GM12892 (cell line): ENCODE measurements around the gene TRPC4.

Experiments used
- DNase-seq: peaks from one replicate; pipeline ENCODE4 v3.0.0; 2011; ENCODE audit not compliant: insufficient read length
- FAIRE-seq: peaks from 2 replicates; lab custom pipeline; 2011; peaks lifted over from hg19 to GRCh38; lab: Jason Lieb, UNC
- POLR2A ChIP-seq: IDR thresholded peaks from 2 replicates; pipeline ENCODE4 v1.6.1; 2011; ENCODE audit warnings: low read depth, low read length, control low read depth
- POLR2AphosphoS5 ChIP-seq: IDR thresholded peaks from 2 replicates; pipeline ENCODE4 v1.6.1; 2011; ENCODE audit warnings: low read depth, low read length, control low read depth
- TAF1 ChIP-seq: IDR thresholded peaks from 2 replicates; pipeline ENCODE4 v1.6.1; 2011; ENCODE audit warnings: low read depth, mild to moderate bottlenecking, control low read depth, low read length, borderline replicate concordance

TRPC4 gene

DNA sequence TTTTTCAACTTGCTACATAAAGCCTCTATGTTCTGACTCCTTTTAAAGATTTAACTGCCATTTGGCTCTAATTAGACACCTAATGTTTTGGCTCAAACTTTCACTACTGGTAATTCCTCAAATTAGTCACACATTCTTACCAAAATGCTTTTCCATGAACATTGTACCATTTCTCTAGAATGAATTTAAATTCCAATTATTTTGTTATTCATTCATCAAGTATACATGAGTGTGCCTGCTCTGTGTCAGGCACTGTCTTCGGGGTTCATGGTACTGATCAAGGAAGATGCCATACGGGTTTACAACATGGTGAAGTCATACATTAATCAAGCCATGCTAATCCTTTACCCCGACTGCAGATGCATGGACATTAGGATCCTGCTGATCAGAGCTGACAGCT, 201.9 kb downstream of the TRPC4 start:
- no peak for DNase-seq
- FAIRE-seq: no peak
- TF ChIP-seq POLR2A: no peak
- TF ChIP-seq TAF1: no peak

DNA sequence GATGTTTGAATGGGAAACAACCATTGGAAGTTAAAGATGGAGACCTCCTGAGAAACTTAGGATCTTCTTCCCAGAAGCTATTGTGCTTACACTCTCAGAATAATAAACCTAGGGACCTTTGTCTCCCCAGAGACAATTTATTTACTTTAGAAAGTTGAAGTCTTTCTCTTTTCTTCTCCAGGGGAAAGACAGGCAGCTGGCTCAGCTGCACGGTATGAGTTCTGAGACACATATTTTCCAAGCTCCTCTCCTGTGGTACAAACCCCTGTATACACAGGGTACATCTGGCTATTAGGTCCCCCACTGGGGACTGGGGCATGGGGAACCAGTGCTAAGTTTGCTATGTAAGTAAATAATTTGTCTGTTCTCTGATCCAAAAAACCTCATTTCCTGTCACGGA, 203.5 kb downstream of the TRPC4 start:
- TF ChIP-seq POLR2AphosphoS5: no peak
- no peak for TF ChIP-seq TAF1
- TF ChIP-seq POLR2A: no peak
- DNase-seq: no peak
- FAIRE-seq: no peak

DNA sequence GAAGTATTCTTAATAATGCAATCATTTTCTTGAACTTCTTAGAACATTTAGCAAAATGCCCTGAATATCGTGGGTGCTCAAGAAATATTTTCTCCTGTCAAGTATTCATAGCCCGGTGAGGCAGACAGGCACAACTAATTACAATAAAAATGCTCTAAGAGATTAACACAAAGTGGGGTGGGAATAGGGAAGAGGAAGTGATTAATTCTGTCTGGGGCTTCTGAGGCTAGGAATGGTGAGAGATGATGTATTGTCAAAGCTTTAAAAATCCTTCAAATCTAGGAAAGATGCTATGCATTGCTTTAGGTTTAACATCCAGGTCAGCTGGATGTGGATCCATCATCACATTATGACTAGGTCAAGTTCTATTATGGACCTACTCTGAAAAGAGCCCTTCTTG, 204.2 kb downstream of the TRPC4 start:
- DNase-seq: no peak
- TF ChIP-seq TAF1 (no peak), POLR2AphosphoS5 (no peak), POLR2A (no peak)
- no peak for FAIRE-seq

DNA sequence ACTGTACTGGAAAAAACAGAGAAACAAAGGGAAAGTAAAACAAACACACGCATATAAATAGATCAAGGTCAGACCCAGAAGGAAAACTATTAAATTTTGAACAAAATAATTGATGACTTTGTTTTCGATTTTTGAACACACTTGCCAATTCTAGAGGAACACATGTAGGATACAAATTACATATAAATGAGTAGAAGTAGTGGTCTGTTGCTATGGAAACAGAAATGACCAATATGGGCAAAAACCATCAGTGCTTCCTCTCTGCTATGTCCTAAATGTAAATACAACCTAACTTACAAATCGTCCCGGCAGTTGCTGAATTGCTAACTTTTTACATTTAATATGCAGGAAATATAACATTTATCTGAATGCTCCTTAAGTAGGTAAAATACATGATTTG, 205.8 kb downstream of the TRPC4 start:
- TF ChIP-seq POLR2AphosphoS5: no peak
- DNase-seq: no peak
- no peak for FAIRE-seq

DNA sequence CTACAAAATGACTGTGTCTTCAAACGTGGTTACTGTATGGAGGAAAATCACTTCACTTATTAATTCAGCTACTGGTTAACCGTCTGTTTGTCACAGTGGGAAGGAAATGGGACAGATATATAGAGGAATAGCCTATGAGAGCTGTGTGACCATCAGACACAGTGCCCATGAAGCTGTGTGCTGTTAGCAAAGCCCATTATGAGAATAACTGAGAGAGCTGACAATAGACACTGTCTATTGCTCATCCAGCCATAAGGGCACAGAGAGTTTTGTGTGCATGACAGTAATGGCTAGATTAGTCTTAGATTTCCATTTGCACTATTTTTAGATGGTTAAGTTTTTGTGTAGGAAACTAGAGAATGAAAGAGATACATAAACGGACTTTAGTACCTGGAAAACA, 206.9 kb downstream of the TRPC4 start:
- FAIRE-seq: no peak
- DNase-seq: no peak
- TF ChIP-seq TAF1 (no peak), POLR2AphosphoS5 (no peak), POLR2A (no peak)

DNA sequence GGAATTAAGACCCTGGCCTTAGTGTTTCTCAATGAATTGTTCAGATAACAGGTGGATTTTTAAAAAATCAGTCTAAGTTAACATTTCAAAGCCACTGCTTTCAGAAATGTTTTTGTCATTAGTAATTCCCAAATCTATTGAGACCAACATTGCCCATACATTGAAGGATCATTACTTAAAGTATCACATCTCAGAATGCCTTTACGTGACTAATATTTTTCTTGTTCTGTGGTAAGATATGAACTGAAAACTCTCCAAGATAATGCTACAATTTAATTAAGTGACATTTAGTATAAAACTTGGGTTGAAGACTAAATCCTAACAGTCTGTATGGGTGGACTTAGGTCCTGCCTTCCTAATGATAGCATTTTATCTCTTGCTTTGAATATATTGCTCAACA, 211.6 kb downstream of the TRPC4 start:
- FAIRE-seq (no peak), DNase-seq (no peak)
- TF ChIP-seq POLR2A: no peak
- TF ChIP-seq TAF1: no peak
- no peak for TF ChIP-seq POLR2AphosphoS5

DNA sequence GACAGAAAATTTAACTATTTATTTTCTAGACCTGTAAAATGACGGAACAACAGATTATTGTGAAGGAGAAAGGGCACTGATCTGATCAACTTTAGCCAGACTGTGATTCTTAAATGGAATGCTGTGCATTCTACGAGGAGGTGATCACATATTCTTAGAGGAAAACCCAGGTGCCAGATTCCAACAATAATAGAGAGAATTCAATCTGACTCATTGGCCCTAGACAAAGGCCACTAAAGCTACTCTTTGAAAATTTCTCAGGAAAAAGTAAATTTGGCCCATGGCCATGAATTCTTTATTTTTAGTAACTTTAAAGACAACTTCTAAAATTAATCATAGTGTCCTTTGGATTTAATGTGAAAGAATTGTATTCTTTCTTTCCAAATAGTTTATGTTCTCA, 212.4 kb downstream of the TRPC4 start:
- no peak for DNase-seq
- no peak for FAIRE-seq
- TF ChIP-seq POLR2A (no peak), TAF1 (no peak), POLR2AphosphoS5 (no peak)

DNA sequence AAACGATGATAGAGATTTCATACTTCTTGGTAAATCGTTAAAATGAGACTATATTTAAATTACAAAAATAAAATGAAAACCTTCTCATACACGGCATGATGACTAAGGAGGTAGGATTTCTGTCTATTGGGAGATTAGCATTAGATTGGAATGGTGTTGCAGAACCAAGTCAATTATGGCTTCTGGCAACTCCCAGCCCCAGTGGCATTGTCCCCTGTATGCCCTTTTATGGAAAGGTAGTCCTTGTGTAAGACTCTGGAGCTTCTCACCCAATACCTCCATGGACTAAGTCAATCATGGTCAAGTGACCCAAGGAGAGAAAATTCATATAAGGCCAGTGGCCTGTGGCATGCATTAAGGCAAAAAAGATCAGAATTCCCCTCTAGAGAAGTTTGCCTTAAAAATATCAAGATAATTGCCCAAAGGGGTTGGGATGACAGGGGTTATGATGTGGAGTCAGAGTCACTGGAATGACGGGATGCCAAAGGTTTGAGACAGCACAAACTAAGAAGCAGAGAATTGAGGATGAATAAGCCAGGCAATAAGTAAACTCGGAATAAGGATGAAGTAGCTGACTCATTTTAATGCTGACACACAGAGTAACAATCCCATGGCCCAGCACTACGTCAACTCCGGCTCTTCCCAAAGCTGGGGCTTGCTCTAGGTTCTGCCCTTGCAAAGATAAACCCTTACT, 213.2 kb downstream of the TRPC4 start:
- DNase-seq: no peak
- no peak for FAIRE-seq

DNA sequence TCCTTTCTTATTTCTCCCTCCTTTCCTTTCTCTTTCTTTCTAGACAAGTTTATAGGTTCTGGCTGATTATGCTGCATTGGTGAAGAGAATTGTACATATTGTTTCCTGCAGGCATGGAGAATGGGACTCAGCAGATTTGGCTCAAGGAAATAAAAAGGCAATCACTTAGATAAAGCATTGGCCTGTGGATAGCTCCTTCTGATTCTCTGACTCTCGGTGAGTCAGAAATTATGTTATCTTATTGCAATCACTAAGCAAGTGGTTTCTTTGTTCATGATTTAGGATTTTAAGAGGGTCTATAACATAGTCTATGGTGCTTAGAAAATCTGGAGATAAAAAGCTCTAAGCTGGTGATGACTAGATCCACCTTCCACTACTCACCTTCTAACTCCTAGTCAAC, 217.0 kb downstream of the TRPC4 start:
- TF ChIP-seq POLR2A (no peak), TAF1 (no peak), POLR2AphosphoS5 (no peak)
- FAIRE-seq (no peak), DNase-seq (no peak)

More for the DNA sequence above, 213.2 kb downstream of the TRPC4 start:
- TF ChIP-seq POLR2AphosphoS5 (no peak), TAF1 (no peak), POLR2A (no peak)

DNA sequence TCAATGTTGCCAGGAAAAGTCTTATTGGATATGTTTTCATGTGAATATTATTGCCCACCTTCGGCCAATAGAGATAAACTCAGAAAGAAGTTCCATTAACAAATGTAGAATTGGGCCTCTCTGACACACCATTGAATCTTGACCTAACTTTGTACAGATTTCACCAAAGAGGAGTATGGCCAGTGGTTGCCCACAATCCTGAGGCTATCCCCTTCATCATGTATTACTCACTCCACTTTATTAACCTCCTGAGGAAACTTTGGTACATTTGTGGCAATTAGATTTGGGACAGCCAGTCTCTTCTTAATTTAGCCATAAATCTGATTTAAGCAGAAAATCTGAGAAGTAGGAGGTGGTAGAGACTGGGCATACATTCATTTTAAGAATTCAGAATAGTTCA, 217.7 kb downstream of the TRPC4 start:
- TF ChIP-seq POLR2A (no peak), POLR2AphosphoS5 (no peak), TAF1 (no peak)
- FAIRE-seq (no peak), DNase-seq (no peak)

DNA sequence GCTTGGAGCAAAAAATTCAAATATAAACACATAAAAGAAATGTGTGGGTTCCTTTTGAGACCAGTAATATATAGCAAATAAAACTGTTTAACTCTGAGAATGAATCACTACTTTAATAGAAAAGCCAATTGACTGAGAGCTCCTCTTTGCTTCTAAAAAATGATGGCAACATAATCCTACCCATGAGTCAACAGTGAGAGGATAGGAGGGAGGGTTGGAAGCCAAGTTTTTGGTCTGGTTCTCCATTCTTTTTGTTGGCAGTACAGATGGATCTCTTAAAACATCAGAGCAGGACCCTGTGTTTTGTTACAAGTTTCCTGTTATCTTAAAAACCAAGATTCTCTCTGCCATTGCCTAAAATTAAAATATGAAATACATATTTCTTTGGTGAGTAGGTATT, 221.0 kb downstream of the TRPC4 start:
- FAIRE-seq (no peak), DNase-seq (no peak)
- TF ChIP-seq POLR2A (no peak), TAF1 (no peak), POLR2AphosphoS5 (no peak)

DNA sequence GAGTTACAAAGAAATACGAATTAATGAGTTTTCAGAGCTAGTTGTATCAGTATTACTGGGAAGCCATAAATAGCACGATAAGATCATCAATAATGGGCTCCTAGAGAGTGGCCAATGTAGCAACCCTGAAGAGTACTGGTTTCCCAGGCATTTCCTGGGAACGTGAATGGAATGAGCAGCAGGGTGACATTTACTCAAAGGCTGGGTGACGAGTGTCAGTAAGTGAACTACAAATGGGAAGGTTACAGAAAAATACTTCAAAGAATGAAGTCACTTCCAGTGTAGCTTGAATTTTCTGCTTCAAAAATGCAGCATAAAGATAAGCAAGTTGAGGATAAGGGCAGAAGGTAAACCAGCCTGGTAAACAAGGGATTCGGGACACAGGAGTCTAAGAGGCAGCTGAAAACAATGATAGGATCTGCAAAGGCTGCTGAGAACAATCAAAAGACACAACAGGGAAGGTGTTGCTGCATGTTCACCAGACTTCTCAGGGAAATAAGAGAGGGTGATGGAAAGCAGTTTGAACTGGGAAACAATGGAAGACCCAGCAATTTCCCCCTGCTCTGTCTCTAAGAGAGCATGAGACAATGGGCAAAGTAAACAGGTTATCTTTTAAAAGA, 222.4 kb downstream of the TRPC4 start:
- DNase-seq (no peak), FAIRE-seq (no peak)
- TF ChIP-seq POLR2A (no peak), TAF1 (no peak), POLR2AphosphoS5 (no peak)
